ENCODE data around the gene SF3B6. TPM values are rescaled to one million over a fixed set of nuclear protein-coding genes. Genes with fewer than 3 reads are reported as not detected.

The SF3B6 gene
- polyA plus RNA-seq, 1 experiment: 272 TPM

DNA sequence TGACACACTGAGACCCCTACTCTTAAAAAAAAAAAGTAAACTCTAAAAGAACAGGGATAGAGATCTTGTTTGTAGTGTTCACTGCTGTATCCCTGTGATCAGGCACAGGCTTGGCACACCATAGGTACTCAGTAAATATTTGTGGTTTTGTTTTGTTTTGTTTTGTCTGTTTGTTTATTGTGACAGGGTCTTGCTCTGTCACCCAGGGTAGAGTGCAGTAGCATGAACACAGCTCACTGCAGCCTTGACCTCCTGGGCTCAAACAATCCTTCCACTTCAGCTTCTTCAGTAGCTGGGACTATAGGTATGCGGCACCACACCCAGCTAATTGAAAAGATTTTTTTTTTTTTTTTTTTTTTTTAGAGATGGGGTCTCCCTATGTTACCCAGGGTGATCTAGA is 23.2 kb downstream of the SF3B6 start:
- no peak overlapping the region for H3K4me3 ChIP-seq (ENCODE audit: low read depth, low read length)
- no peak for DNase-seq (ENCODE audit: low read depth, low spot score)
- H3K27me3 ChIP-seq (ENCODE audit: control insufficient read depth, insufficient read depth, low read length): no peaks in the 10 kb centered on the region
- no peak overlapping the region for H3K27ac ChIP-seq (ENCODE audit: low read depth, low read length)
- ChIA-PET CTCF (interaction anchor here (0.7 kb wide), 1 partner anchor 27 kb away, joined by 4 read pairs; no protein-coding TSS in a partner anchor), POLR2A (no interaction called here)
- TF ChIP-seq, protein P1, sequence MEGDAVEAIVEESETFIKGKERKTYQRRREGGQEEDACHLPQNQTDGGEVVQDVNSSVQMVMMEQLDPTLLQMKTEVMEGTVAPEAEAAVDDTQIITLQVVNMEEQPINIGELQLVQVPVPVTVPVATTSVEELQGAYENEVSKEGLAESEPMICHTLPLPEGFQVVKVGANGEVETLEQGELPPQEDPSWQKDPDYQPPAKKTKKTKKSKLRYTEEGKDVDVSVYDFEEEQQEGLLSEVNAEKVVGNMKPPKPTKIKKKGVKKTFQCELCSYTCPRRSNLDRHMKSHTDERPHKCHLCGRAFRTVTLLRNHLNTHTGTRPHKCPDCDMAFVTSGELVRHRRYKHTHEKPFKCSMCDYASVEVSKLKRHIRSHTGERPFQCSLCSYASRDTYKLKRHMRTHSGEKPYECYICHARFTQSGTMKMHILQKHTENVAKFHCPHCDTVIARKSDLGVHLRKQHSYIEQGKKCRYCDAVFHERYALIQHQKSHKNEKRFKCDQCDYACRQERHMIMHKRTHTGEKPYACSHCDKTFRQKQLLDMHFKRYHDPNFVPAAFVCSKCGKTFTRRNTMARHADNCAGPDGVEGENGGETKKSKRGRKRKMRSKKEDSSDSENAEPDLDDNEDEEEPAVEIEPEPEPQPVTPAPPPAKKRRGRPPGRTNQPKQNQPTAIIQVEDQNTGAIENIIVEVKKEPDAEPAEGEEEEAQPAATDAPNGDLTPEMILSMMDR (IDR thresholded peaks at IDR 0.05; ENCODE audit: low read depth, low read length): no peak
- no peaks in the 10 kb centered on the region; the same call in 1 of the 2 replicates for H3K9me3 ChIP-seq (ENCODE audit: control insufficient read depth, insufficient read depth, low read length)

DNA sequence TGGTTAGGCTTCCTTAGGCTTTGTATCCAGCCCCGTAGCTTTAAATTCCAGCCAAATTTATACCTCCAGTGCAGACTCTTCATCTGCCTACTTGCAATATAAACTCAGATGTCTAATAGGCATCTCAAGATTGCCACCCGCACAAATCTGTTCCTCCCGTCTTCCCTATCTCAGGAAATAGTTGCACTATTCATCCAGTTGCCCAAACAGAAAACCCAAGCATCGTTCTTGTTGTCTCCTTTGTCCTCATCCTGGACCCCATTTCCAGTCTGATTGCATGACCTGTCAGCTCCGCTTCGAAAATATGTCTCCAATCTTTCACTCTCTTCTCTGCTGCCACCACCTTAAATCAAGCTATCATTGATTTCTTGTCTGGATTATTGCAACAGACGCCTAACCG is 24.3 kb downstream of the SF3B6 start:
- POLR2A ChIA-PET: no interaction called here
- no peak for DNase-seq (ENCODE audit: low read depth, low spot score)
- no peak overlapping the region for H3K27ac ChIP-seq (ENCODE audit: low read depth, low read length)
- TF ChIP-seq, protein P1 (IDR thresholded peaks at IDR 0.05; ENCODE audit: low read depth, low read length): no peak
- CTCF ChIA-PET: interaction anchor here (1.6 kb wide), 1 partner anchor 9 kb away, joined by 5 read pairs; no protein-coding TSS in a partner anchor
- no peaks in the 10 kb centered on the region; the same call in 1 of the 2 replicates for H3K9me3 ChIP-seq (ENCODE audit: control insufficient read depth, insufficient read depth, low read length)
- H3K4me3 ChIP-seq (ENCODE audit: low read depth, low read length): no peak overlapping the region
- H3K27me3 ChIP-seq (ENCODE audit: control insufficient read depth, insufficient read depth, low read length): no peaks in the 10 kb centered on the region

DNA sequence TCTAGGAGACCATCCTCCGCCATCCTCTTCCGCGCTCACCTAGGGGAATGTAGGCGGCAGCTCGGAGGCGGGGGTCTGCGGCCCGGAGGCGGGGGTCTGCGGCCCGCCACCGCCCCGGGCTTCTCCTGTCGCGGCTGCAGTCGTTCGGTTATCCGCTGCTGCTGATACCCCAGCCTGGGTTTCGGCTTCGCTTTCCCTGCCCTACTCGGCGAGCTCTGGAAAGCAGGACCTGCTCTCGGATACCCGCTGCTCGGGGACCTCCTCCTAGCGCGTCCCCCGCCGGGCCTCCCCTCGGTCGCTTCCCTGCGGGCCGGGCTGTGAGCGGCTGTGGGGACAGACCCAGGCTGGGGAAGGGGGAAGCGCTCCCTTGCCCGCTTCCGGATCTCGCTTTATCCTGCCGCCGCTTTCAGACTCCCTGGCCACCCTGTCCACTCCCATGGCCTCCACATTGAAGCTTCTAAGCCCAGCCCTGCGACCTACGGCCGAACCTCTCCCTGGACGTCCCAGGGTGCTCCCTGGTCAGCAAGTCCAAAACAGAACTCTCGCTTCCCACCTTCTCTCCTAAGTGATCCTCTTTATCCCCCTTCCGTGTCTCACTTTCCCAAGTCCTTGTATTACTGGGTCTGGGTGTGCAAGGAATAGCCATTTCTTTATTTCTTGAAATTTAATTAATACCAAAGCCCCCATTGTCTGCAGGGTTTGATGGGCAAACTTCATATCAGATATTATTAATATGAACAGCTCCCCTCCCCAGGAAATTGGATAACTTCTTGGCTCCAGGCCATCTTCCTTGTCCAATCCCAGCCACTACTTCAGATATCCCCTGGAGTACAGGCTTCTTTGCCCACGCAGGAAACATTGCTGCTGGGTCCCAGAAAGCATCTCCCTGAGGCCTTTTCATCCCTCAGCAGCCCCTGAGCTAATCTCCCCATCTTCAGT is 25.8 kb downstream of the SF3B6 start:
- no peaks in the 10 kb centered on the region; the same call in 1 of the 2 replicates for H3K9me3 ChIP-seq (ENCODE audit: control insufficient read depth, insufficient read depth, low read length)
- no peak overlapping the region for H3K27ac ChIP-seq (ENCODE audit: low read depth, low read length)
- no peak for DNase-seq (ENCODE audit: low read depth, low spot score)
- ChIA-PET CTCF (interaction anchor here (1.6 to 1.9 kb wide), 2 partner anchors 11 to 123 kb away, joined by 5 to 7 read pairs; partner anchors contain the start of gene ATAD2B), POLR2A (interaction anchor here (0.8 to 2.2 kb wide), 2 partner anchors 26 to 34 kb away, joined by 7 to 9 read pairs; partner anchors contain the start of gene SF3B6)
- no peaks in the 10 kb centered on the region for H3K27me3 ChIP-seq (ENCODE audit: control insufficient read depth, insufficient read depth, low read length)
- TF ChIP-seq, protein P1 (IDR thresholded peaks at IDR 0.05; ENCODE audit: low read depth, low read length): no peak
- peak overlapping the region; percentile 68 for H3K4me3 ChIP-seq (ENCODE audit: low read depth, low read length)

DNA sequence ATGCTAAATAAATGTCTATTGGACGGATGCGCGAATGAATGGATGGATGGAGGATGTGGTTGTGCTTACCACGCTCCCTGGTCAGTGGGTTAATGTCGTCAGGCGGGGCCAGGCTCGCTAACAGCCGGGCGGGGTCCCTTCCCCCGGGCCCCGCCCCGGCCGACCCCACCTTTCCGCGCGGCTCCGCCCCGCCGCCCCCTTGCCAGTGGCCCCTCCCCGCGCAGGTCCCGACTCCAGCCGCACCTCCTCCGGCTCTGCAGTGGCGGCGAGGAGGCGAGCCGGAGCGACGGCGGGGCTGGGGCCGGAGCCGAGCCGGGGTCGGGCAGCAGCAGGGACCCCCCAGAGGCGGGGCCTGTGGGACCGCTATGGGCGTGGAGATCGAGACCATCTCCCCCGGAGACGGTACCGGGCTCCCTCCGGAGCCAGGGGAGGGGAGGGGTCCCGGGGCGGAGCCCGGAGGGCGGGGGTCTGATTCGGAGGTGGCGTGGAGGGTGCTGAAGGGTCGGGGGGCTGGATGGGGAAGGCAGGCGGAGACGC is 26.6 kb downstream of the SF3B6 start, which contains the start of gene FKBP1B:
Gene FKBP1B, plus strand, starts transcription at position 257 of the 537 bp plus-strand sequence. Its CDS starts 109 bp downstream, at position 366.
- Histone ChIP-seq H3K9me3 (ENCODE audit: control insufficient read depth, insufficient read depth, low read length) (no peaks in the 10 kb centered on the region; the same call in 1 of the 2 replicates), H3K27ac (ENCODE audit: low read depth, low read length) (no peak within 1 kb of the TSS), H3K4me3 (ENCODE audit: low read depth, low read length) (peak within 1 kb of the TSS; percentile 68), H3K27me3 (ENCODE audit: control insufficient read depth, insufficient read depth, low read length) (no peaks in the 10 kb centered on the region)
- POLR2A ChIA-PET: interaction anchor here (0.6 to 2.2 kb wide), 4 partner anchors 27 to 122 kb away, joined by 3 to 9 read pairs (median 6); partner anchors contain the start of genes ATAD2B and SF3B6
- CTCF ChIA-PET: interaction anchor here (1.9 kb wide), 1 partner anchor 123 kb away, joined by 7 read pairs; the partner anchor contains the start of gene ATAD2B
- DNase-seq (ENCODE audit: low read depth, low spot score): no peak
- TF ChIP-seq, protein P1 (IDR thresholded peaks at IDR 0.05; ENCODE audit: low read depth, low read length): no peak
